ENCODE results near the gene CLPTM1. TPM values are rescaled to one million over a fixed set of nuclear protein-coding genes. Genes with fewer than 3 reads are reported as not detected.

Gene CLPTM1
- polyA plus RNA-seq, 1 donor from 2014 or later, result 15.3 TPM

DNA sequence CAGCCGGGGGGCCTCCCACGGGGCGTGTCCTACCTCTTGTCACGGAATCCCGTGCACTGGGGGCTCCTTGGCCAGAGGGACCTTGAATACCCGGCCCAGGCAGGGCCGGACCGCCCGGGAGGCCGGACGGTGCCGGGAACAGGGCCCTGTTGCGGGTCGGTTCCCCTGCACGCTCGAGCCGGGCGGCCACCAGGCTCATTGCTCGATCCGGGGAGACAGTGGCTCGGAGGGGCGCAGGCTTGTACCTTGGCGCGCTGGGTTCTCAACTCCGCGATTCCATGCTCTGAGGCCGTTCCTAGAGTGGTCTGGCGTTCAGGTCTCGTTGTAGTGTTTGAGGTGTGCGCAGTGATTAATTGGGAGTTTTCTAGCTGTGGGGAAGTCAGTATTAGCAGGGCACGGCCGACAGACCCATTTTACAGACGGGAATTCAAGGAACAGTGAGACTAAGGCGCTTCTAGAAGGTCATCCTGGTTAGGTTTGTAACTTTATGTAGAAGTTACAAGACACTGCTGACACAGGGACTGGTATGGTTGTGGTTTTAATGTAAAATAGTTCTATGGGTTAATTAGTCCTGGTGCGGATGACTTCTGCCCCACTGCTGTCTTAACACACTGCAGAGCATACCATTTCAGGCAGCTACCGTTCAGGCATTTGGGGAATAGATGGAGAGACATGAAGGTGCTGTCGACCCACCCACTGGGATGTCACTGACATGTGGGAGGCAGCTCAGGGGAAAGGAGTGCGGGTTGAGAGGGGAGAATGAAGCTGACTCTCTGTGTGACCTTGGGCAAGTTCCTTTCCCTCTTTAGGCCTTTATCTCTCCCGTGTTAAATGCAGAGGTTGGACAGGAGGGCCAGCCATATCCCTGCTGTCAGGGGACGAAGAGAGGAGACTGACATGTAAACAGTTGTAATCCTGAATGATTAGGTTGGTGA, 592 bp downstream of the CLPTM1 start:
- peaks cover 53% of the 10 kb centered on the region for H3K79me2 ChIP-seq (replicated peaks; ENCODE audit: insufficient read depth, low read length)

DNA sequence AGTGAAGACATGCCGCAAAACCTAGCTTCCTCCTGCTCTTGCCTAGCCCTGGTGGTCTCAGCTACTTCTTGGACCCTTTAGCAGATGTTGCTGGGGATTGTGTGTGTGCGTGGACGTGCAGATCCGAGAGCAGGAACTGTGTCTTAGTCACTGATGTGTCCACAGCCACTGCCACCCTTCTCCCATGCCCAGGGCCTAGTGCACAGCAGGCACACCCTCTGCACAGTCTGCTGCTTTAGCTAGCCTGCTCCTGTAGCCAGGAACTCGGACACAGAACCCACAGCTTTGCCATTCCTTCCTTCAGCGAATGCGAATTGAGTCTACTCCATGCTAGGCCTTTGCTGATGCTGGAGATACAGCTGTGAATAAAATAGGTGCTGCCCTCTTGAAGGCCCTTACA, 2.3 kb downstream of the CLPTM1 start:
- Histone ChIP-seq H2AFZ (ENCODE audit: low read depth, low read length) (no peak overlapping the region), H3K36me3 (ENCODE audit: insufficient read depth, low read length) (no peaks in the 10 kb centered on the region), H3K79me2 (replicated peaks; ENCODE audit: insufficient read depth, low read length) (peaks cover 53% of the 10 kb centered on the region), H3F3A (ENCODE audit: insufficient read depth, low read length, poor library complexity, severe bottlenecking) (peaks cover 3% of the 10 kb centered on the region), H3K27ac (ENCODE audit: low read length) (no peak overlapping the region), H3K9ac (ENCODE audit: low read length) (peak overlapping the region; percentile 16), H4K20me1 (ENCODE audit: insufficient read depth) (no peaks in the 10 kb centered on the region), H3K9me2 (ENCODE audit: insufficient read depth, low read length) (no peaks in the 10 kb centered on the region), H3K27me3 (ENCODE audit: insufficient read depth, low read depth, low read length) (no peaks in the 10 kb centered on the region), H3K4me2 (ENCODE audit: low read length) (no peak overlapping the region), H3K9me3 (ENCODE audit: low read length) (no peaks in the 10 kb centered on the region), H3K4me3 (ENCODE audit: low read length) (peak overlapping the region; percentile 99)
- TF ChIP-seq, protein P1, sequence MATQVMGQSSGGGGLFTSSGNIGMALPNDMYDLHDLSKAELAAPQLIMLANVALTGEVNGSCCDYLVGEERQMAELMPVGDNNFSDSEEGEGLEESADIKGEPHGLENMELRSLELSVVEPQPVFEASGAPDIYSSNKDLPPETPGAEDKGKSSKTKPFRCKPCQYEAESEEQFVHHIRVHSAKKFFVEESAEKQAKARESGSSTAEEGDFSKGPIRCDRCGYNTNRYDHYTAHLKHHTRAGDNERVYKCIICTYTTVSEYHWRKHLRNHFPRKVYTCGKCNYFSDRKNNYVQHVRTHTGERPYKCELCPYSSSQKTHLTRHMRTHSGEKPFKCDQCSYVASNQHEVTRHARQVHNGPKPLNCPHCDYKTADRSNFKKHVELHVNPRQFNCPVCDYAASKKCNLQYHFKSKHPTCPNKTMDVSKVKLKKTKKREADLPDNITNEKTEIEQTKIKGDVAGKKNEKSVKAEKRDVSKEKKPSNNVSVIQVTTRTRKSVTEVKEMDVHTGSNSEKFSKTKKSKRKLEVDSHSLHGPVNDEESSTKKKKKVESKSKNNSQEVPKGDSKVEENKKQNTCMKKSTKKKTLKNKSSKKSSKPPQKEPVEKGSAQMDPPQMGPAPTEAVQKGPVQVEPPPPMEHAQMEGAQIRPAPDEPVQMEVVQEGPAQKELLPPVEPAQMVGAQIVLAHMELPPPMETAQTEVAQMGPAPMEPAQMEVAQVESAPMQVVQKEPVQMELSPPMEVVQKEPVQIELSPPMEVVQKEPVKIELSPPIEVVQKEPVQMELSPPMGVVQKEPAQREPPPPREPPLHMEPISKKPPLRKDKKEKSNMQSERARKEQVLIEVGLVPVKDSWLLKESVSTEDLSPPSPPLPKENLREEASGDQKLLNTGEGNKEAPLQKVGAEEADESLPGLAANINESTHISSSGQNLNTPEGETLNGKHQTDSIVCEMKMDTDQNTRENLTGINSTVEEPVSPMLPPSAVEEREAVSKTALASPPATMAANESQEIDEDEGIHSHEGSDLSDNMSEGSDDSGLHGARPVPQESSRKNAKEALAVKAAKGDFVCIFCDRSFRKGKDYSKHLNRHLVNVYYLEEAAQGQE (IDR thresholded peaks at IDR 0.05; ENCODE audit: borderline replicate concordance), result no peak

More for the DNA sequence above, 592 bp downstream of the CLPTM1 start:
- Histone ChIP-seq H3K4me2 (ENCODE audit: low read length) (peak overlapping the region; percentile 99), H4K20me1 (ENCODE audit: insufficient read depth) (no peaks in the 10 kb centered on the region), H3F3A (ENCODE audit: insufficient read depth, low read length, poor library complexity, severe bottlenecking) (peaks cover 3% of the 10 kb centered on the region), H3K9me3 (ENCODE audit: low read length) (no peaks in the 10 kb centered on the region), H3K4me3 (ENCODE audit: low read length) (peak overlapping the region; percentile 99), H3K9me2 (ENCODE audit: insufficient read depth, low read length) (no peaks in the 10 kb centered on the region), H3K9ac (ENCODE audit: low read length) (peak overlapping the region; percentile 93), H3K27ac (ENCODE audit: low read length) (peak overlapping the region; percentile 88), H2AFZ (ENCODE audit: low read depth, low read length) (peak overlapping the region; percentile 80), H3K27me3 (ENCODE audit: insufficient read depth, low read depth, low read length) (no peaks in the 10 kb centered on the region), H3K36me3 (ENCODE audit: insufficient read depth, low read length) (no peaks in the 10 kb centered on the region)
- TF ChIP-seq TAF1 (IDR thresholded peaks at IDR 0.05; ENCODE audit: low read depth) (no peak), EP300 (conservative IDR thresholded peaks at IDR 0.05; ENCODE audit: poor library complexity, severe bottlenecking) (no peak), MXI1 (conservative IDR thresholded peaks at IDR 0.05; ENCODE audit: poor library complexity, severe bottlenecking) (no peak), EZH2 (IDR thresholded peaks at IDR 0.05; ENCODE audit: borderline replicate concordance, insufficient read depth, low read length, poor library complexity, severe bottlenecking) (no peak), RAD21 (conservative IDR thresholded peaks at IDR 0.05) (no peak), POLR2AphosphoS5 (IDR thresholded peaks at IDR 0.05) (no peak), SMC3 (conservative IDR thresholded peaks at IDR 0.05; ENCODE audit: poor library complexity) (no peak)
- TF ChIP-seq, protein P2, sequence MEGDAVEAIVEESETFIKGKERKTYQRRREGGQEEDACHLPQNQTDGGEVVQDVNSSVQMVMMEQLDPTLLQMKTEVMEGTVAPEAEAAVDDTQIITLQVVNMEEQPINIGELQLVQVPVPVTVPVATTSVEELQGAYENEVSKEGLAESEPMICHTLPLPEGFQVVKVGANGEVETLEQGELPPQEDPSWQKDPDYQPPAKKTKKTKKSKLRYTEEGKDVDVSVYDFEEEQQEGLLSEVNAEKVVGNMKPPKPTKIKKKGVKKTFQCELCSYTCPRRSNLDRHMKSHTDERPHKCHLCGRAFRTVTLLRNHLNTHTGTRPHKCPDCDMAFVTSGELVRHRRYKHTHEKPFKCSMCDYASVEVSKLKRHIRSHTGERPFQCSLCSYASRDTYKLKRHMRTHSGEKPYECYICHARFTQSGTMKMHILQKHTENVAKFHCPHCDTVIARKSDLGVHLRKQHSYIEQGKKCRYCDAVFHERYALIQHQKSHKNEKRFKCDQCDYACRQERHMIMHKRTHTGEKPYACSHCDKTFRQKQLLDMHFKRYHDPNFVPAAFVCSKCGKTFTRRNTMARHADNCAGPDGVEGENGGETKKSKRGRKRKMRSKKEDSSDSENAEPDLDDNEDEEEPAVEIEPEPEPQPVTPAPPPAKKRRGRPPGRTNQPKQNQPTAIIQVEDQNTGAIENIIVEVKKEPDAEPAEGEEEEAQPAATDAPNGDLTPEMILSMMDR (IDR thresholded peaks at IDR 0.05; ENCODE audit: poor library complexity, severe bottlenecking), result no peak
- TF ChIP-seq, protein P1 (IDR thresholded peaks at IDR 0.05; ENCODE audit: borderline replicate concordance), result no peak
